Endothelial cell of umbilical vein (primary cell): ENCODE results near the gene ADARB2. TPM values are rescaled to one million over a fixed set of nuclear protein-coding genes. Genes with fewer than 3 reads are reported as not detected.

ENCODE experiments used
- BruUV-seq: library from RNA; stranded (reverse); fragments of 400-500 nt; replicated peaks from 2 replicates; lab custom pipeline; 2021; lab: Mats Ljungman, UMichigan
- CTCF ChIA-PET: fragments of 300-600, 350-600 bp; sonication (Branson Sonifier 250); formaldehyde crosslinking; loops from one replicate; lab custom pipeline; 2021; ENCODE audit warnings: antibody characterized with exemption, inconsistent platforms; lab: Charles Lee
- POLR2A ChIA-PET: fragments of 300-600, 350-600 bp; sonication (Branson Sonifier 250); formaldehyde crosslinking; loops from one replicate; lab custom pipeline; 2021; ENCODE audit warnings: antibody characterized with exemption, inconsistent platforms; lab: Charles Lee
- DNase-seq: peaks from one replicate; pipeline ENCODE4 v3.0.0-alpha.2; 2011; ENCODE audit warnings: low read depth, low spot score
- FAIRE-seq: peaks from 2 replicates; lab custom pipeline; 2011; peaks lifted over from hg19 to GRCh38; lab: Jason Lieb, UNC
- H2AFZ ChIP-seq: 2 replicates; pipeline ENCODE4 v1.6.0; 2012; ENCODE audit warnings: low read depth, low read length, control low read depth, inconsistent platforms
- H3K27ac ChIP-seq: 2 replicates; pipeline ENCODE4 v1.5.1; 2011; ENCODE audit warnings: low read depth, mild to moderate bottlenecking, control low read depth, low read length, moderate library complexity; ENCODE audit not compliant: insufficient read depth
- H3K27me3 ChIP-seq, 2 experiments: 2 replicates each; pipeline versions ENCODE4 v1.6.0 to v1.6.1; 2011; ENCODE audit warnings: low read length in 2 of 2, mixed read lengths in 1 of 2; ENCODE audit not compliant: control insufficient read depth in 2 of 2, insufficient read depth in 2 of 2
- H3K36me3 ChIP-seq, 2 experiments: 2 replicates in 1 of 2; 3 replicates in 1 of 2; pipeline ENCODE4 v1.5.1; 2011; ENCODE audit warnings: low read length in 2 of 2, mild to moderate bottlenecking in 1 of 2, moderate library complexity in 1 of 2; ENCODE audit not compliant: control insufficient read depth in 2 of 2, insufficient read depth in 2 of 2; ENCODE audit errors: extremely low read depth in 1 of 2
- H3K4me1 ChIP-seq: 3 replicates; pipeline ENCODE4 v1.5.1; 2011; ENCODE audit warnings: mild to moderate bottlenecking, low read length; ENCODE audit not compliant: control insufficient read depth, insufficient read depth; ENCODE audit errors: extremely low read depth
- H3K4me2 ChIP-seq: 2 replicates; pipeline ENCODE4 v1.6.1; 2011; ENCODE audit warnings: low read length, control low read depth, mixed read lengths; ENCODE audit not compliant: insufficient read depth
- H3K4me3 ChIP-seq, 3 experiments: fragments of 200-600 bp in 1 of 3; sonication (generic), shearing (Covaris generic) in 1 of 3; replicated peaks in 1 of 3; 2 replicates each; pipeline ENCODE4 v1.5.1; 2011 to 2016; ENCODE audit warnings: control low read depth in 3 of 3, low read length in 3 of 3, mild to moderate bottlenecking in 2 of 3, inconsistent platforms in 1 of 3, low read depth in 1 of 3, moderate library complexity in 1 of 3; ENCODE audit not compliant: insufficient read depth in 1 of 3
- H3K79me2 ChIP-seq: 2 replicates; pipeline ENCODE4 v1.6.0; 2012; ENCODE audit warnings: low read length, inconsistent platforms; ENCODE audit not compliant: control insufficient read depth, insufficient read depth
- H3K9ac ChIP-seq: replicated peaks from 2 replicates; pipeline ENCODE3; 2011; ENCODE audit warnings: low read length, control low read depth; ENCODE audit not compliant: insufficient read depth; ENCODE audit errors: extremely low read depth
- H3K9me1 ChIP-seq: replicated peaks from 3 replicates; pipeline ENCODE4 v1.6.0; 2011; ENCODE audit warnings: mild to moderate bottlenecking, low read length; ENCODE audit not compliant: control insufficient read depth, insufficient read depth; ENCODE audit errors: extremely low read depth
- H3K9me3 ChIP-seq: replicated peaks from 2 replicates; pipeline ENCODE4 v1.5.1; 2012; ENCODE audit warnings: low read length, inconsistent platforms; ENCODE audit not compliant: control insufficient read depth, insufficient read depth
- H4K20me1 ChIP-seq: replicated peaks from 2 replicates; pipeline ENCODE3; 2011; ENCODE audit warnings: mild to moderate bottlenecking, low read length; ENCODE audit not compliant: control insufficient read depth, insufficient read depth; ENCODE audit errors: extremely low read depth
- CTCF ChIP-seq, 2 donors: IDR thresholded peaks; 1 replicate in 1 of 2; 2 replicates in 1 of 2; pipeline ENCODE4 v1.5.1; 2011; ENCODE audit warnings: low read length in 2 of 2, mild to moderate bottlenecking in 2 of 2, moderate library complexity in 2 of 2, control low read depth in 1 of 2, inconsistent platforms in 1 of 2, low read depth in 1 of 2; ENCODE audit not compliant: insufficient read depth in 1 of 2; ENCODE audit errors: extremely low read depth in 1 of 2
- EZH2 ChIP-seq: IDR thresholded peaks from 2 replicates; pipeline ENCODE4 v1.6.1; 2012; ENCODE audit warnings: borderline replicate concordance, low read depth, mild to moderate bottlenecking, moderate library complexity, low read length, inconsistent platforms; ENCODE audit not compliant: severe bottlenecking
- FOS ChIP-seq: IDR thresholded peaks from 2 replicates; pipeline ENCODE4 v1.6.1; 2011; ENCODE audit warnings: mild to moderate bottlenecking, low read length, moderate library complexity, borderline replicate concordance; ENCODE audit not compliant: insufficient read depth
- GATA2 ChIP-seq: IDR thresholded peaks from 2 replicates; pipeline ENCODE4 v1.7.0; 2011; ENCODE audit warnings: low read depth, mild to moderate bottlenecking, moderate library complexity, mixed read lengths, low read length; ENCODE audit not compliant: insufficient read length, insufficient read depth
- JUN ChIP-seq: IDR thresholded peaks from 2 replicates; pipeline ENCODE4 v1.6.1; 2011; ENCODE audit warnings: borderline replicate concordance, low read depth; ENCODE audit not compliant: insufficient read length, insufficient read depth
- MAX ChIP-seq: IDR thresholded peaks from 2 replicates; pipeline ENCODE4 v1.6.1; 2011; ENCODE audit not compliant: insufficient read depth, insufficient read length
- MYC ChIP-seq: IDR thresholded peaks from one replicate; pipeline ENCODE4 v1.6.1; 2011; ENCODE audit warnings: mild to moderate bottlenecking, low read depth, low read length
- POLR2A ChIP-seq: IDR thresholded peaks from 2 replicates; pipeline ENCODE4 v1.6.1; 2012; ENCODE audit warnings: low read depth, mild to moderate bottlenecking, control low read depth, low read length
- POLR2AphosphoS5 ChIP-seq: IDR thresholded peaks from 2 replicates; pipeline ENCODE4 v1.6.1; 2012; ENCODE audit warnings: low read depth, mild to moderate bottlenecking, control low read depth, low read length, moderate library complexity; ENCODE audit not compliant: insufficient read depth
- dilution Hi-C: fragments of 300-500 bp; cut with MboI; formaldehyde crosslinking; loops from one replicate; pipeline ENCODE4 v1.15.0; 2019; ENCODE audit warnings: low sequenced_read_pairs; ENCODE audit not compliant: extremely low pct_ligation_motif_present
- intact Hi-C: fragments of 100-400 bp; cut with micrococcal nuclease; formaldehyde crosslinking; loops from one replicate; pipeline ENCODE4 v1.10.0; 2022
- polyA plus RNA-seq, 4 experiments: library from polyadenylated mRNA; depleted of rRNA in 3 of 4; stranded (reverse) in 3 of 4; unstranded in 1 of 4; fragments of >200 nt; gene quantifications; 2 replicates each; pipeline versions ENCODE4 v1.2.1 to v1.2.3, GENCODE V29; 2011 to 2012; ENCODE audit warnings: missing spikeins in 1 of 4
- total RNA-seq: library from RNA; stranded (reverse); gene quantifications from 2 replicates; pipeline ENCODE4 v1.2.3, GENCODE V29; 2021

Gene ADARB2
- total and polyA plus RNA-seq, 2 donors (not counting 3 experiments of a cell fraction or from before 2014, with no cell fraction given): not detected

DNA sequence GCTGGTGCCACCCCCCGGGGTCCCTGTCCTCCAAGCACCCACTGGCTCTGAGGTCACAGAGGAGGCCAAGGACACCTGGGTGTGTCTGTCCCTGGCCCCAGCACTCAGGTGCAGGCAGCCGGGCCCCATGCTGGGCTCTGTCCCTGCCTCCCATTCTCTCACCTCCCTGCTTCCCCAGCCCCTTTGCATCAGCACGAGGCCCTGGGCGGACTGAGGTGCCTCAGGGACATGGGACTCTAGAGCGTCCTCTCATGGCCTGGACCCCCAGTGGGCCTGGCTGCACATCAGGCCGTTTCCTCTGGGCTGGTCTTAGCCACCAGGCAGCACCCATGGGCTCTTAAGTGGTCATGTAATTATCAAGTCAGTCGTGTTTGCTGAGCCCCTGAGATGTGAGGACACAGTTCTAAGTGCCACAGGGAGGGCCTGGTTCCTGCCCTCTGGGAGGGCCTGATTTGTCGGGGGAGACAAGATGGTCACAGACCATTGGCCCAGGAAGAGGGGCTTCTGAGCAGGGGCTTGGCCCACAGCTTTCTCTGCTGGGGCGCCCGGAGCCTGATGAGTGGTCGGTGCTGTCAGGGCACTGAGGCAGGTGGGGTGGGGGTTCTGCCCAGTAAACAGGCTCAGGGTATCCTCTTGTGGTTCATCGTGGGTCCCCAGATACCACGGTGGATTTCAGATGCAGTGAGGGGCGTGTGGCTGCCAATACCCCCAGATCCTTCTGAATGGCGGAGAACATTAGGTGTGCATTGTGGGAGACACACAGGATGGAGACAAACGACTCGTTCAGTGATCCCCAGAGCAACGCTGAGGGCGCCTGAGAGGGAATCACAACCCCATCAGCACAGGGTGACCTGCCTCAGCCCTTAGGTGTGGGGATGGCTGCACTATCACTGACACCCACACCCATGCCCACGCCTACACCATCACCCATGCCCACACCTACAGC is 528.7 kb downstream of the ADARB2 start:
- no peak overlapping the region for H3K9ac ChIP-seq
- H3K79me2 ChIP-seq: no peaks in the 10 kb centered on the region
- dilution Hi-C loops (no loop called here), intact Hi-C loops (no loop called here)
- ChIA-PET CTCF (no interaction called here), POLR2A (no interaction called here)
- no peak overlapping the region for H3K4me3 ChIP-seq
- no peak overlapping the region for H3K27ac ChIP-seq
- TF ChIP-seq POLR2A: no peak
- TF ChIP-seq CTCF (IDR thresholded peaks at IDR 0.05; ENCODE audit: extremely low read depth in 1 of 2, insufficient read depth in 1 of 2, low read depth in 1 of 2, low read length in 2 of 2): no peak
- TF ChIP-seq GATA2: no peak
- TF ChIP-seq FOS: no peak
- no peak for TF ChIP-seq POLR2AphosphoS5
- TF ChIP-seq JUN: no peak
- no peak for TF ChIP-seq MYC
- TF ChIP-seq MAX: no peak
- no peak for TF ChIP-seq EZH2
- FAIRE-seq (no peak), DNase-seq (no peak)
- BruUV-seq: no TSS peak
- no peak overlapping the region for H2AFZ ChIP-seq
- no peaks in the 10 kb centered on the region for H3K36me3 ChIP-seq
- no peaks in the 10 kb centered on the region for H4K20me1 ChIP-seq
- no peak overlapping the region for H3K4me2 ChIP-seq
- H3K9me1 ChIP-seq: no peaks in the 10 kb centered on the region
- no peaks in the 10 kb centered on the region for H3K9me3 ChIP-seq
- no peaks in the 10 kb centered on the region for H3K4me1 ChIP-seq
- H3K27me3 ChIP-seq: no peaks in the 10 kb centered on the region
